DND-41 (cell line): Measurements from ENCODE around the gene TTLL13.

Source experiments
- ATAC-seq: fragments of 200-7000 bp; cut with Tn5 transposase; 3 replicates; pipeline ENCODE4 v1.9.1; 2021; ENCODE audit warnings: low read depth; ENCODE audit not compliant: insufficient read depth
- DNase-seq: peaks from one replicate; pipeline ENCODE4 v3.0.0-alpha.2; 2020
- H2AFZ ChIP-seq: 2 replicates; pipeline ENCODE4 v1.6.0; 2012; ENCODE audit warnings: low read depth, low read length
- H3K27ac ChIP-seq: 2 replicates; pipeline ENCODE4 v1.5.1; 2012; ENCODE audit warnings: low read length, inconsistent platforms
- H3K27me3 ChIP-seq: fragments of 200-600 bp; sonication (generic); 2 replicates; pipeline ENCODE4 v1.6.0; 2012; ENCODE audit warnings: low read length, mild to moderate bottlenecking, inconsistent platforms; ENCODE audit not compliant: insufficient read depth, poor library complexity
- H3K36me3 ChIP-seq: 2 replicates; pipeline ENCODE4 v1.5.1; 2012; ENCODE audit warnings: low read length, inconsistent platforms; ENCODE audit not compliant: insufficient read depth
- H3K4me1 ChIP-seq: 2 replicates; pipeline ENCODE4 v1.5.1; 2012; ENCODE audit warnings: mild to moderate bottlenecking, low read length; ENCODE audit not compliant: insufficient read depth
- H3K4me2 ChIP-seq: 2 replicates; pipeline ENCODE4 v1.6.0; 2012; ENCODE audit warnings: mild to moderate bottlenecking, moderate library complexity, low read length, inconsistent platforms; ENCODE audit not compliant: insufficient read depth
- H3K4me3 ChIP-seq, 2 experiments: fragments of 200-600 bp in 1 of 2; shearing (Covaris generic) in 1 of 2; 2 replicates each; pipeline ENCODE4 v1.5.1; 2012 to 2016; ENCODE audit warnings: inconsistent platforms in 2 of 2, low read length in 2 of 2, mild to moderate bottlenecking in 2 of 2, low read depth in 1 of 2, moderate library complexity in 1 of 2
- H3K79me2 ChIP-seq: 2 replicates; pipeline ENCODE4 v1.6.0; 2012; ENCODE audit warnings: low read length, inconsistent platforms; ENCODE audit not compliant: insufficient read depth
- H3K9ac ChIP-seq: 2 replicates; pipeline ENCODE4 v1.6.0; 2012; ENCODE audit warnings: low read depth, mild to moderate bottlenecking, inconsistent platforms, low read length, moderate library complexity
- H3K9me3 ChIP-seq: 2 replicates; pipeline ENCODE4 v1.5.1; 2012; ENCODE audit warnings: low read length, moderate library complexity, mild to moderate bottlenecking, inconsistent platforms; ENCODE audit not compliant: insufficient read depth, severe bottlenecking
- H4K20me1 ChIP-seq: 2 replicates; pipeline ENCODE4 v1.6.0; 2012; ENCODE audit warnings: low read length; ENCODE audit not compliant: insufficient read depth
- CTCF ChIP-seq: IDR thresholded peaks from 2 replicates; pipeline ENCODE4 v1.5.1; 2012; ENCODE audit warnings: borderline replicate concordance, low read length, moderate library complexity, mild to moderate bottlenecking; ENCODE audit not compliant: poor library complexity, severe bottlenecking; ENCODE audit errors: extremely low read depth
- EZH2 ChIP-seq: IDR thresholded peaks from 3 replicates; pipeline ENCODE4 v1.6.1; 2012; ENCODE audit warnings: borderline replicate concordance, low read depth, mild to moderate bottlenecking, moderate library complexity, low read length, inconsistent platforms; ENCODE audit not compliant: severe bottlenecking

TTLL13 gene

DNA sequence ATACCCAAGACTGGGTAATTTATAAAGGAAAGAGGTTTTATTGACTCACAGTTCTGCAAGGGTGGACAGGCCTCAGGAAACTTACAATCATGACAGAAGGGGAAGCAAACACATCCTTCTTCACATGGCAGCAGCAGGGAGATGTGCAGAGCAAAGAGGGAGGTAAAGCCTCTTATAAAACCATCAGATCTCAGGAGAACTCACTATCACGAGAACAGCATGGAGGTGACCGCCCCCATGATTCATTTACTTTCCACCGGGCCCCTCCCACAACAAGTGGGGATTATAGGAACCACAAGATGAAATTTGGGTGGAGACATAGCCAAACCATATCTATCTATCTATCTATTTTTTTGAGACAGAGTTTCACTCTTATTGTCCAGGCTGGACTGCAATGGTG is 10.0 kb upstream of the TTLL13 start:
- Histone ChIP-seq H2AFZ (no peak overlapping the region), H3K4me1 (peaks cover 7% of the 10 kb centered on the region), H4K20me1 (no peaks in the 10 kb centered on the region), H3K4me2 (no peak overlapping the region), H3K4me3 (no peak overlapping the region), H3K9ac (no peak overlapping the region), H3K36me3 (peaks cover 8% of the 10 kb centered on the region), H3K9me3 (no peaks in the 10 kb centered on the region), H3K27ac (no peak overlapping the region), H3K79me2 (no peaks in the 10 kb centered on the region), H3K27me3 (no peaks in the 10 kb centered on the region)
- DNase-seq (no peak), ATAC-seq (no peak)
- no peak for TF ChIP-seq CTCF

DNA sequence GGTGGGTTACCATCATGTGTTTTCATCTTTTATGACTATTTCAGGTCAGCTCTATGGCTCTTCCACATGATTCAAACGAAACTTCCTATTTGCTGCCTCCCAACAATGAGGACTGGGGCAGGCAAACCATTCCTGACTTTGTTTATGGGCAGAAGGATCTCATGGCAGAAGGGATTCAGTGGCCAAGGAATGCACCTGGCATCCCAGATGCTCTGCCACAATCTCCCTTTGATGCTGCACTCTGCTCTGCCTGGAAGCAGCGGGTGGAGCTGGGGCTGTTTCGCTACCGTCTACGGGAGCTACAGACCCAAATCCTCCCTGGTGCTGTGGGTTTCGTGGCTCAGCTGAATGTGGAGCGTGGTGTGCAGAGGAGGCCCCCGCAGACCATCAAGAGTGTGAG is 8.5 kb upstream of the TTLL13 start:
- no peak overlapping the region for H3K27ac ChIP-seq
- ATAC-seq, result no peak
- H4K20me1 ChIP-seq, result no peaks in the 10 kb centered on the region
- no peak overlapping the region for H2AFZ ChIP-seq
- DNase-seq, result no peak
- H3K9ac ChIP-seq, result no peak overlapping the region
- H3K4me3 ChIP-seq, result no peak overlapping the region
- no peaks in the 10 kb centered on the region for H3K9me3 ChIP-seq
- TF ChIP-seq EZH2 (no peak), CTCF (no peak)
- H3K79me2 ChIP-seq, result no peaks in the 10 kb centered on the region
- no peaks in the 10 kb centered on the region for H3K27me3 ChIP-seq
- no peak overlapping the region for H3K4me2 ChIP-seq
- H3K36me3 ChIP-seq, result peaks cover 8% of the 10 kb centered on the region
- H3K4me1 ChIP-seq, result no peaks in the 10 kb centered on the region

GRCh38 chr15:90241343-90242192 is 7.8 kb upstream of the TTLL13 start:
- no peaks in the 10 kb centered on the region for H3K27me3 ChIP-seq
- H3K9ac ChIP-seq, result no peak overlapping the region
- no peaks in the 10 kb centered on the region for H3K4me1 ChIP-seq
- peaks cover 8% of the 10 kb centered on the region for H3K36me3 ChIP-seq
- no peaks in the 10 kb centered on the region for H4K20me1 ChIP-seq
- no peaks in the 10 kb centered on the region for H3K9me3 ChIP-seq
- no peak overlapping the region for H2AFZ ChIP-seq
- H3K4me2 ChIP-seq, result no peak overlapping the region
- ATAC-seq (no peak), DNase-seq (no peak)
- no peak overlapping the region for H3K4me3 ChIP-seq
- TF ChIP-seq EZH2 (no peak), CTCF (no peak)
- H3K79me2 ChIP-seq, result no peaks in the 10 kb centered on the region
- no peak overlapping the region for H3K27ac ChIP-seq
